Smooth muscle cell (in vitro differentiated cells): ENCODE data around the gene CCDC184. TPM values are rescaled to one million over a fixed set of nuclear protein-coding genes. Genes with fewer than 3 reads are reported as not detected.

ENCODE experiments used
- DNase-seq: peaks from one replicate; lab custom pipeline; 2025; ENCODE audit not compliant: unreplicated experiment; lab: John Stamatoyannopoulos, UW
- H2AFZ ChIP-seq: fragments of 200-600 bp; sonication (generic); 2 replicates; pipeline ENCODE4 v1.6.0; 2016; ENCODE audit warnings: antibody characterized with exemption, low read depth, mild to moderate bottlenecking
- H3F3A ChIP-seq: fragments of 200-600 bp; sonication (generic); 2 replicates; pipeline ENCODE4 v1.6.0; 2017; ENCODE audit warnings: antibody characterized with exemption, low read depth
- H3K27ac ChIP-seq: fragments of 200-600 bp; sonication (generic); 2 replicates; pipeline ENCODE4 v1.5.1; 2016; ENCODE audit warnings: low read depth, mild to moderate bottlenecking
- H3K27me3 ChIP-seq: fragments of 200-600 bp; sonication (generic); 2 replicates; pipeline ENCODE4 v1.6.1; 2016; ENCODE audit warnings: low read depth, mild to moderate bottlenecking
- H3K36me3 ChIP-seq: fragments of 200-600 bp; sonication (generic); 2 replicates; pipeline ENCODE4 v1.5.1; 2016; ENCODE audit warnings: low read depth
- H3K4me1 ChIP-seq: fragments of 200-600 bp; sonication (generic); 2 replicates; pipeline ENCODE4 v1.5.1; 2016; ENCODE audit warnings: low read depth
- H3K4me2 ChIP-seq: fragments of 200-600 bp; sonication (generic); 2 replicates; pipeline ENCODE4 v1.6.0; 2016; ENCODE audit warnings: mild to moderate bottlenecking
- H3K4me3 ChIP-seq: fragments of 200-600 bp; sonication (generic); 2 replicates; pipeline ENCODE4 v1.5.1; 2016; ENCODE audit warnings: mild to moderate bottlenecking
- H3K79me2 ChIP-seq: fragments of 200-600 bp; sonication (generic); 2 replicates; pipeline ENCODE4 v1.6.0; 2016; ENCODE audit warnings: low read depth, mild to moderate bottlenecking
- H3K9ac ChIP-seq: fragments of 200-600 bp; sonication (generic); 2 replicates; pipeline ENCODE4 v1.6.0; 2016; ENCODE audit warnings: low read depth
- H3K9me3 ChIP-seq: fragments of 200-600 bp; sonication (generic); replicated peaks from 2 replicates; pipeline ENCODE4 v1.5.1; 2016; ENCODE audit warnings: low read depth
- H4K20me1 ChIP-seq: fragments of 200-600 bp; sonication (generic); 2 replicates; pipeline ENCODE4 v1.6.0; 2016; ENCODE audit warnings: low read depth
- WGBS: methylation state at CpG from one replicate; pipeline ENCODE4 v1.1.7; 2016; ENCODE audit warnings: low lambda C conversion rate; 5-methylcytosine and 5-hydroxymethylcytosine counted together
- polyA plus RNA-seq: library from polyadenylated mRNA; unstranded; fragments of >200 nt; fragmentation: Nextera tagmentation; extraction: Ambion mirVana; gene quantifications from 2 replicates; pipeline ENCODE4 v1.2.1, GENCODE V29; 2016
- total RNA-seq: library from RNA; depleted of rRNA; stranded (reverse); fragments of >200 nt; gene quantifications from 2 replicates; pipeline ENCODE4 v1.2.3, GENCODE V29; 2014
- TF ChIP-seq, protein P1 (sequence below): fragments of 200-600 bp; sonication (generic); IDR thresholded peaks from 2 replicates; pipeline ENCODE4 v1.5.1; 2017; ENCODE audit warnings: borderline replicate concordance, mild to moderate bottlenecking, antibody characterized with exemption; ENCODE audit not compliant: insufficient read depth, poor library complexity, severe bottlenecking

Gene CCDC184
- total RNA-seq (23.7 and 36.6 TPM in 2 replicates), polyA plus RNA-seq (56.1 and 74.1 TPM in 2 replicates)

DNA sequence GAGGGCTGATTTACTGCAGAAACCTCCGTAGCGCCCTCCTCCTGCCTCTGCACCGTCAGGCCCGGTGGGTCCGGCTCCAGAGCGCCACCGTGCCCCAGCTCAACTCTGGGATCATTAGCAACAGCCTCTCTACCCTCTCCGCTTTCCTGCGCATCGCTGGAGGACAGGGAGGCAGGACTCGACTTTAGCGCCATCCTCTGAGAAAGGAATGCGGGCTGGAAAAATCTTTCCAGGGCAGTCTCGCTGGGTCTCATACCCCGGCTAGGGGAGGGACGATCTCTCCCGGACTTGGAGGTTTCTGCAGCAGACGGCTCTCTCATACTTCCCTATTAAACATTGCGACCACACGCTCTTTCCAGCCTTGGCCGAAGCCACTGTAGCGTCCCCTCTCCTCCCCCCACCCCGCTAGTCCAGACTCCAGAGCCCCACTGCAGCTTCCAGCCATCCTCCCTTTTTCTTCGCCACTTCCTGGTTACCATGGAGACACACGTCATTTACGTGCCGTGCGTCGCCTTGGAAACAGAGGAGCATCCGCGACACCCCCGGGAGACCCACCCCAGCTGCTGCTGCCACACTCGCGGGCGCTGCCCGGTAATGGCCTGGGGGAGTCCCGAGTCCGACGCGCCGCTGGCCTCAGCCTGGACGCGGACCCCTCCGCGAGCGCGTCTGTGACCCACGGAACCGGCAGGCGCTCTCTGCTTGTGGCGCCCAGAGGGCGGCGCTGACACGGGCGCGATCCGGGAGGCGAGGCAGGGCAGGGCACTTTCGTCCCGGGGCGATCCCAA lies at the start of gene CCDC184:
TSS of gene CCDC184 (plus strand) at position 554 of the 785 bp plus-strand sequence. CDS start 479 bp downstream, outside the sequence.
- Histone ChIP-seq H3K36me3 (no peaks in the 10 kb centered on the region), H3K4me1 (peaks cover 8% of the 10 kb centered on the region), H4K20me1 (peaks cover 11% of the 10 kb centered on the region), H3K27me3 (peaks cover 13% of the 10 kb centered on the region), H3K9me3 (no peaks in the 10 kb centered on the region), H3K4me2 (peak within 1 kb of the TSS; percentile 90), H3F3A (peaks cover 7% of the 10 kb centered on the region), H2AFZ (peak within 1 kb of the TSS; percentile 84), H3K79me2 (peaks cover 39% of the 10 kb centered on the region), H3K4me3 (peak within 1 kb of the TSS; percentile 80), H3K9ac (peak within 1 kb of the TSS; percentile 68), H3K27ac (peak within 1 kb of the TSS; percentile 56)
- TF ChIP-seq, protein P1, sequence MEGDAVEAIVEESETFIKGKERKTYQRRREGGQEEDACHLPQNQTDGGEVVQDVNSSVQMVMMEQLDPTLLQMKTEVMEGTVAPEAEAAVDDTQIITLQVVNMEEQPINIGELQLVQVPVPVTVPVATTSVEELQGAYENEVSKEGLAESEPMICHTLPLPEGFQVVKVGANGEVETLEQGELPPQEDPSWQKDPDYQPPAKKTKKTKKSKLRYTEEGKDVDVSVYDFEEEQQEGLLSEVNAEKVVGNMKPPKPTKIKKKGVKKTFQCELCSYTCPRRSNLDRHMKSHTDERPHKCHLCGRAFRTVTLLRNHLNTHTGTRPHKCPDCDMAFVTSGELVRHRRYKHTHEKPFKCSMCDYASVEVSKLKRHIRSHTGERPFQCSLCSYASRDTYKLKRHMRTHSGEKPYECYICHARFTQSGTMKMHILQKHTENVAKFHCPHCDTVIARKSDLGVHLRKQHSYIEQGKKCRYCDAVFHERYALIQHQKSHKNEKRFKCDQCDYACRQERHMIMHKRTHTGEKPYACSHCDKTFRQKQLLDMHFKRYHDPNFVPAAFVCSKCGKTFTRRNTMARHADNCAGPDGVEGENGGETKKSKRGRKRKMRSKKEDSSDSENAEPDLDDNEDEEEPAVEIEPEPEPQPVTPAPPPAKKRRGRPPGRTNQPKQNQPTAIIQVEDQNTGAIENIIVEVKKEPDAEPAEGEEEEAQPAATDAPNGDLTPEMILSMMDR, result peak; percentile 24
- DNase-seq, result peak; percentile 78
- 1% methylated on average over 61 of the region's 61 CpGs for WGBS

DNA sequence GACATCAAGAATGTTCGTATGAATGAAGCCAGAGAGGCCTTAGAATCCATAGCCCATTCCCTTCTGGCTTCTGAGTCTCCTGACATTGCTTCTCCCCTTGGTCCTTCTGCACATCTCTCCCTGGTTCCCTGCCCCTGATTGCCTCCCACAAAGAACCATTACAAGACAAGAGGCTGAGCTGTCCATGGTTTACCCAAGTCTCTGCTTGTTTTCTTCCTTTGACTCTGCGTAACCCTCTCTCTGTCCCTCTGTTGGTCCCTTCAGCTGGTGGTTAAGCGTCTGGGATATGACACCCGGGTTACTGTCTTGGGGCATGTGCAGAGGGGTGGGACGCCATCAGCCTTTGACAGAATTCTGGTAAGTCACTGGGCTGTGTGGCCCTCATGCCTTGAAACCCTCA lies 48.4 kb upstream of the CCDC184 start:
- DNase-seq, result no peak
- Histone ChIP-seq H3K9me3 (no peaks in the 10 kb centered on the region), H4K20me1 (no peaks in the 10 kb centered on the region), H3K27me3 (no peaks in the 10 kb centered on the region), H3K4me1 (no peaks in the 10 kb centered on the region), H3K79me2 (no peaks in the 10 kb centered on the region), H3K9ac (no peak overlapping the region), H3K4me3 (no peak overlapping the region), H3K4me2 (no peak overlapping the region), H3K36me3 (peaks cover 6% of the 10 kb centered on the region), H3F3A (no peaks in the 10 kb centered on the region), H2AFZ (no peak overlapping the region), H3K27ac (no peak overlapping the region)
- TF ChIP-seq, protein P1, result no peak
- WGBS, result 93% methylated on average over 5 of the region's 5 CpGs

DNA sequence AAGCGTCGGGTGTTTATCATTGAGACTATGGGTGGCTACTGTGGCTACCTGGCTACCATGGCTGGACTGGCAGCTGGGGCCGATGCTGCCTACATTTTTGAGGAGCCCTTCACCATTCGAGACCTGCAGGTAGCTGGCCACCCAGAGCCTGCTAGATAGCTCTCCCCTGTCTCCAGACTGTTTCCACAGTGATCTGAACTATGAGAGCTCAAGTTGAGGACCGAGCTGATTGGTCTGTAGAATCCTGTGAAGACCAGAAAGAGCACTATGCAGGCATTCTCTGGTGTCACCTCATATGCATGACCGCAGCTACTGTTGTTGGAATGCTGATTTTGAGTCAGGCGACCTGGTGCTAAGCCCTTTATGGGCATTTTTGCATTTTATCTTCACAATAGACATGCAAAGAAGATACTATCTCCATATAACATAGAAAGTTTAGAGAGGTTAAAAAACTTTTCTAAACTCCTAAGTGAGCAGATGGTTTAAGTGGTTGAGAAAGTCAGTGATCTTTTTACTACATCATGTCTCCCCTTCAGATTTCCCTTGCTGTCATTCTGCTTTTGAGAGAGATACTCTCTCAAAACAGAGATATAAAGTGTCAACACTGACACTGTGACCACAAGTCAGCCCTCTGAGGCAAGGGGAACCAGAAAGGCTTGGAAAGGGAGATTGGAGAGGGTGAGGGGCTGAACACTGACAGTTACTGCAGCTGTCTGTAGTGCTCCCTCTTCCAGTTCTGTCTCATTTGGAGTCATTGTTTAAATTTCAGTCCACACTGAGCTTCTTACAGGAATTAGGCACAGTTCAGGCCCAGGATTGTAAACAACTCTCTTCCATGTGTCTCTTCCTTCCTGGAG lies 40.4 kb upstream of the CCDC184 start:
- no peak overlapping the region for H3K4me3 ChIP-seq
- no peaks in the 10 kb centered on the region for H3K79me2 ChIP-seq
- DNase-seq, result no peak
- no peaks in the 10 kb centered on the region for H3K9me3 ChIP-seq
- no peak overlapping the region for H3K9ac ChIP-seq
- TF ChIP-seq, protein P1, result no peak
- no peaks in the 10 kb centered on the region for H3F3A ChIP-seq
- no peak overlapping the region for H3K27ac ChIP-seq
- H4K20me1 ChIP-seq, result no peaks in the 10 kb centered on the region
- H3K4me2 ChIP-seq, result no peak overlapping the region
- H3K4me1 ChIP-seq, result no peaks in the 10 kb centered on the region
- H3K36me3 ChIP-seq, result peaks cover 16% of the 10 kb centered on the region
- no peak overlapping the region for H2AFZ ChIP-seq
- 75% methylated on average over 7 of the region's 7 CpGs for WGBS
- no peaks in the 10 kb centered on the region for H3K27me3 ChIP-seq
